HG02885 (cell line): Measurements from ENCODE around the gene SNTG2.

Experiments used
- ATAC-seq: cut with Tn5 transposase; IDR thresholded peaks from one replicate; pipeline ENCODE4 v1.9.1; 2021; ENCODE audit warnings: mild to moderate bottlenecking; ENCODE audit not compliant: unreplicated experiment, poor library complexity

The SNTG2 gene

DNA sequence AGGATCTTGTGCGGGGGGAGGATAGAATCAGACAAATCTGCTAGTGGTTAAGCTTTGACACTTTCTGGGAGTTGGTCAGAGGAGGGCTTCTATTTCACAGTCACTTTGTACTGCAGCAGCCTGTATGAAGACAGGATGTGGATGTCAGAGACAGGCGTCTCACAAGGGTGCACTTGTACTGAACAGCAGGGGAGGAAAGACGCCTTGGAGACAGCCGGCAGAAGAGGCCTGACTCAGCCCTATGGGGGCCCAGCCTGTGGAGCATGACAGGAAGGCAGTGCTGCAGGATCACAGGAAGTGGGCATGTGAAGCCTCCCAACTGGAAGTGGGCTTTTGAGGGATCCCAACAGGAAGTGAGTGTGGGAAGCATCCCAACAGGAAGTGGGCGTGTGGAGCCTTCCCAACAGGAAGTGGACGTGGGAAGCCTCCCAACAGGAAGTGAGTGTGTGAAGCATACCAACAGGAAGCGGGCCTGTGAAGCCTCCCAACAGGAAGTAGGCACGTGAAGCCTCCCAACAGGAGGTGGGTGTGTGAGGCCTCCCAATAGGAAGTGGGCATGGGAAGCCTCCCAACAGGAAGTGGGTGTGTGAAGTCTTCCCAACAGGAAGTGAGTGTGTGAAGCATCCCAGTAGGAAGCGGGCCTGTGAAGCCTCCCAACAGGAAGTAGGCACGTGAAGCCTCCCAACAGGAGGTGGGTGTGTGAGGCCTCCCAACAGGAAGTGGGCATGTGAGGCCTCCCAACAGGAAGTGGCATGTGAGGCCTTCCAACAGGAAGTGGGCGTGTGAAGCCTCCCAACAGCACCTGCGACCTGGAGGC, 212.3 kb downstream of the SNTG2 start:
- ATAC-seq = no peak

- ATAC-seq = no peak
Observed at GRCh38 chr2:1166976-1167375, 216.3 kb downstream of the SNTG2 start.

- no peak for ATAC-seq
Observed at GRCh38 chr2:1168846-1169245, 218.2 kb downstream of the SNTG2 start.

GRCh38 chr2:1169291-1169949, 218.8 kb downstream of the SNTG2 start:
- ATAC-seq = no peak

DNA sequence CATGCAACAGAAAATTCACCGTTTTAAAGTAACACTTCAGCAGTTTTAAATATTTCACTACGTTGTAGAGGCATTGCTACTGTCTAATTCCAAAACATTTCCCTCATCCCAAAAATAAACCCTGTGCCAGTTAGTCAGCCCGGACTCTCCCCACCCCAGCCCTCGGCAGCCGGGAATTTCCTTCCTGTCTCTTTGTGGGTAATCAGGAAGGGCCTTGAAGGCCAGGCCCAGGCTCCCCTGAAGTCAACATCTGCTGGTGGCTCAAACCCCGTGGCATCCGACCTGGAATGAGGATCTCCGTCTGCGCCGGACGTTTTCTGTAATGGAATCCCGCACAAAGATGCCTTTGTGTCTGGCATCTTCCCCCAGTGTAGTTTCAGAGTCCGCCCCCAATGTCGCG, 219.6 kb downstream of the SNTG2 start:
- no peak for ATAC-seq

DNA sequence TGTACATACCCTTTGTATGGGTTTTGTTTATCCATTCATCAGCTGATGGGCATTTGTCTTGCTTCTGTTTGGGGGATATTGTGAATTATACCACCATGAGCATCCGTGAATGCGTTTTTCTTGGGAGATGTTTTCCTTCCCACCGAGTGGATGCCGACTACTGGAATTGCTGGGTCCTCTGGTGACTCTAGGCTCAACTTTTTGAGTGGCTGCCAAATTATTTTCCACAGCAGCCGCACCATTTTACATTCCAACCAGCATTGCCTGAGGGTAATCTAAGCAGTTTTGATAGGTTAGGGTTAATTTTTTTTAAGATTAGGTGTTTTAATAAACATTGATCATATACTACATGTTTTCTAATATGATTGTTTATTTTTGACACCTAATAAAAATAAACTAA, 220.1 kb downstream of the SNTG2 start:
- no peak for ATAC-seq

GRCh38 chr2:1173528-1173927, 222.9 kb downstream of the SNTG2 start:
- ATAC-seq = no peak

- no peak for ATAC-seq
Observed at GRCh38 chr2:1181893-1182292, 231.2 kb downstream of the SNTG2 start.

GRCh38 chr2:1183300-1183699, 232.7 kb downstream of the SNTG2 start:
- ATAC-seq = no peak

- no peak for ATAC-seq
Observed at GRCh38 chr2:1186421-1186820, 235.8 kb downstream of the SNTG2 start.

GRCh38 chr2:1187189-1187588, 236.5 kb downstream of the SNTG2 start:
- ATAC-seq = no peak

GRCh38 chr2:1192121-1192520, 241.5 kb downstream of the SNTG2 start:
- no peak for ATAC-seq

- no peak for ATAC-seq
Observed at GRCh38 chr2:1193801-1194200, 243.2 kb downstream of the SNTG2 start.

DNA sequence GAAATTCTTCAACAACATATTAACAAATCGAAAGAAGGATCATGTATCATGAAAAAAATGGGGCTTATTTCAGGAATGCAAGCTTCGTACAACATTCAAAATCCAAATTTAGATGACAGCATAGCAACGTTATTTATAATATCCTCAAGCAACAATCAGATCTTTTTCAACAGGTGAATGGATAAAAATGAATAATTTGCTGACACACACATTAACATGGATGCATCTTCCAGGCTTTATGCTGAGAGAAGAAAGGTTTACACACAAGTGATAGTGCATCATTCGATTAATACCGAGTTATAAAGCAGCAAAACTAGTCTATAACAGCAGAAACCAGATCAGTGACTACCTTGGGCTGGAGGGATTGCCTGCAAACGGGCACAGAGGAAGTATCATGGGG, 253.1 kb downstream of the SNTG2 start:
- ATAC-seq = no peak

DNA sequence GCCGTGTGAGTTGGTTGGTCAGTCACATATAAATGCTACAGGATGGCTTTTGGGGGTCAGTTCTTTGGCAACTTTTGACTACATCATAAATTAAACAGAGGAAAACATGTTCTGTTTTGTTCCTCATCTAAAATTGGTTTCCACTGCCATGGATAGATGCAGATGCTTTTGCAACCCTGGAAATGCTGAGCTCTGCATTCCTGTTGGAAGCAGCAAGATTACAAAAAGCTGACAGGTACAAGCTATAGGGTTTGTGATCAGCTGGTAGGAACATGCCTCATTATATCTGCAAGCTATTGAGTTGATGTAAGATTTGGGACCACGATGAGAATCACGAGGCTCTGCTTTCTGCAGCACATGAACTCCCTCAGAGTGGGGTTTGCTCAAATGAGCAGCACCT, 255.2 kb downstream of the SNTG2 start:
- no peak for ATAC-seq

DNA sequence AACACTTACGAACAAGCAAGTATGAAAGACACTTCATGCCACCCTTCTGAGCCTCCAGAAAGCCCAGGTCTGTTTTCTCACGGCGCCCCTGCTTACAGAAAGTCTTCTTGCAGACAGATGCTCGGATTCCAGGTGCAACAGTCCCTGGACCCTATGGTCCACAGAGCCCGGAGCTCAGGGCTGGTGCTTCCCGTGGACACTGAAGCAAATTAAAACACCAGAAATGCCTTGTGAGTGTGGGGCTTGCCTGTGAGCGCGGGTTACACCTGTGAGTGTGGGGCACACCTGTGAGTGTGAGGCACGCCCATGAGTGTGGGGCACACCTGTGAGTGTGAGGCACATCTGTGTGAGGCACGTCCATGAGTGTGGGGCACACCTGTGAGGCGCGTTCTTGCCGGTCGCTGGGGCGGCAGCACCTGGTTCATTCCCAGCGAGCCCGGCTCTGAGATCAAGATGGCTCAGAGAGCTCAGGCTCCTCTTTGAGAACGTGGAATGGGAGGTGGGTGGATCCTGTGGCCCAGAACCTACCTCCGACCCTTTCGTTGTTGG, 257.4 kb downstream of the SNTG2 start:
- ATAC-seq = no peak

DNA sequence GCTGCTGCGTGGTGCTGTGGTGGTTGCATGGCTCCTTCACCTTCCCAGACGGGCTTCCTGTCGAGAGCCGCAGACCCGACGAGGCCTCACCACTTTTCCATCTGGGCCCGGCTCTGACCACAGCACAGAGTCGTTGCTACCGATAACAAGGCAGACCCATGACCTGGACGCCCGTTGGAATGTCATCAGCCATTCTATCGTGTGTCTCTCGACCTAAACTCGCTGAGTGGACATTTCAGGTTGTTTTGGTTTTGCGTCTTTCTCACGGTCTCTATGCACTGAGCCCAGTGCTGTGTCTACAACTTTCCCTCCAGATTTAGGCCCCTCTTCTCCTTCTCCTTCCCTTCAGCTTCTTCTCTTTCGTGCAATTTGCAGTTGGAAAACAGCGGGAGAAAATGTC, 257.9 kb downstream of the SNTG2 start:
- no peak for ATAC-seq

- ATAC-seq = no peak
Observed at GRCh38 chr2:1209246-1209645, 258.6 kb downstream of the SNTG2 start.

DNA sequence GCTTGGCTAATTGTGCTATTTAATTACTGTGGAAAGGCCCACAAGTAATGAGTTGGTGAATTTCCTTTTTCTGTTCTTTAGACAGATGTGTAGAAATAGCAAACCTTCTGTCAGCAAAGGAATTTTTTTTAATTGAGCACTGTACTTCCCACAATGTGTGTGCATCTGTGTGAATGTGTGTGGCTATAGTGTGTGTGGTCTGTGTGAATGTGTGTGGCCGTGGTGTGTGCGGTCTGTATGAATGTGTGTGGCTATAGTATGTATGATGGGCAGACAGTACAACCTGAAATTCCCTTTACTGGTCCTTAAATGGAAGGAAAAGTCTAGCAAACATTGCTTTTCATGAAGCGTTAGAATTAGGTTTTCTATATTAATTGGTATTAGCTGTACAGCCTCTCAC, 259.1 kb downstream of the SNTG2 start:
- ATAC-seq = no peak

- no peak for ATAC-seq
Observed at GRCh38 chr2:1210352-1210751, 259.7 kb downstream of the SNTG2 start.

DNA sequence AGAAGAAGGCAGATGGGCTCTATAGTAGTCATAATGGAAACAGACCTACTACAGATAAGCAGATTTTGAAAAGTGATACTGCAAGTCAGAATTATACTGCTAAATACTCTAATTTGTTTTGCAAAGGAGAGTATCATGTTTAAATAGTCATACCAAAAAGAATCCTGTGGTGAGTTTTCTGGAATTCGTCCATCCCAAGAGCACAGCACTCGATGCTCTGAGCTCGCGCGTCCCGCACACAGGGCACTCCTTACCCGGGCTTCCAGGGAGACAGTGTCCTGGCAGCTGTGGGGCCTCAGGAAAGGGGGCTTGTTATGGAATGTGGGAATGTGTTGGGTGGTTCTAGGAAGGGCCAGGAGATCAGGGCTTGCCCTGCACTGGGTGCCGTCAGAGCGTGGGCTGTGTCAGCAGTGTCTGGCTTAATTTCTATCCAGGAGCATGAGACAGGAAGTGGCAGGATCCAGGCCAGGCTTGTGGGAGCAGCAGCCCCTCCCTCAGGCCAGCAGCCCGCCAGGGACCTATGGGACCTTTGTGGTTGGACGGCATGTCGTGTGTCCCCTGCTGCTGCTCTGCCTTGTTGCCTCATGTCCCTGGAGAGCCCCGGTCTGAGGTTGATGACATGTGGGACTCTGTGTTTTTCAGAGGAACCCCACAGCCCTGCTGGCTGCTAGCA, 269.4 kb downstream of the SNTG2 start:
- no peak for ATAC-seq
